GM19438 (cell line): Measurements from ENCODE around the gene MAPKAP1.

Experiments
- ATAC-seq: cut with Tn5 transposase; IDR thresholded peaks from one replicate; pipeline ENCODE4 v1.9.1; 2021; ENCODE audit warnings: low read depth; ENCODE audit not compliant: unreplicated experiment

Gene MAPKAP1

GRCh38 chr9:125493881-125494652 is 212.9 kb downstream of the MAPKAP1 start:
- no peak for ATAC-seq

GRCh38 chr9:125493384-125493783 is 213.6 kb downstream of the MAPKAP1 start:
- no peak for ATAC-seq

GRCh38 chr9:125492719-125493118 is 214.3 kb downstream of the MAPKAP1 start:
- ATAC-seq, result no peak

GRCh38 chr9:125487842-125488241 is 219.2 kb downstream of the MAPKAP1 start:
- ATAC-seq, result no peak

GRCh38 chr9:125486576-125486975 is 220.4 kb downstream of the MAPKAP1 start:
- ATAC-seq, result no peak

GRCh38 chr9:125486152-125486508 is 220.9 kb downstream of the MAPKAP1 start:
- ATAC-seq, result no peak

GRCh38 chr9:125485471-125486151 is 221.4 kb downstream of the MAPKAP1 start:
- ATAC-seq, result no peak

- ATAC-seq, result no peak
These were observed 222.4 kb downstream of the MAPKAP1 start for GRCh38 chr9:125484350-125485282.

- no peak for ATAC-seq
These were observed 223.3 kb downstream of the MAPKAP1 start for GRCh38 chr9:125483697-125484096.

GRCh38 chr9:125479846-125480615 is 227.0 kb downstream of the MAPKAP1 start:
- ATAC-seq, result no peak

GRCh38 chr9:125477089-125477544 is 229.9 kb downstream of the MAPKAP1 start:
- no peak for ATAC-seq

GRCh38 chr9:125476645-125477044 is 230.4 kb downstream of the MAPKAP1 start:
- no peak for ATAC-seq

GRCh38 chr9:125475385-125475784 is 231.6 kb downstream of the MAPKAP1 start:
- no peak for ATAC-seq

- no peak for ATAC-seq
These were observed 233.9 kb downstream of the MAPKAP1 start for GRCh38 chr9:125472926-125473701.

- no peak for ATAC-seq
These were observed 234.5 kb downstream of the MAPKAP1 start for GRCh38 chr9:125472562-125472925.

- ATAC-seq, result no peak
These were observed 236.0 kb downstream of the MAPKAP1 start for GRCh38 chr9:125470767-125471580.

- no peak for ATAC-seq
These were observed 236.8 kb downstream of the MAPKAP1 start for GRCh38 chr9:125470189-125470588.

- ATAC-seq, result no peak
These were observed 238.4 kb downstream of the MAPKAP1 start for GRCh38 chr9:125468646-125469045.
